Endothelial cell of umbilical vein (primary cell): ENCODE measurements around the gene LILRA5.
"Not testable (repeated sequence)": the region's sequence is repeated elsewhere in the genome, so short reads cannot be mapped to it uniquely, and the experiment has no call there.

ENCODE experiments used
- CTCF ChIP-seq, 2 donors: IDR thresholded peaks; 1 replicate in 1 of 2; 2 replicates in 1 of 2; pipeline ENCODE4 v1.5.1; 2011; ENCODE audit warnings: low read length in 2 of 2, mild to moderate bottlenecking in 2 of 2, moderate library complexity in 2 of 2, control low read depth in 1 of 2, inconsistent platforms in 1 of 2, low read depth in 1 of 2; ENCODE audit not compliant: insufficient read depth in 1 of 2; ENCODE audit errors: extremely low read depth in 1 of 2
- POLR2A ChIP-seq: IDR thresholded peaks from 2 replicates; pipeline ENCODE4 v1.6.1; 2012; ENCODE audit warnings: low read depth, mild to moderate bottlenecking, control low read depth, low read length

- TF ChIP-seq CTCF (IDR thresholded peaks at IDR 0.05; ENCODE audit: extremely low read depth in 1 of 2, insufficient read depth in 1 of 2, low read depth in 1 of 2, low read length in 2 of 2); POLR2A: not testable (repeated sequence)
Observed at GRCh38 chr19:54328781-54329180, 15.8 kb upstream of the LILRA5 start.
